Measurements from ENCODE around the gene NFKBIE. TPM values are rescaled to one million over a fixed set of nuclear protein-coding genes. Genes with fewer than 3 reads are reported as not detected.

The NFKBIE gene
- total and polyA plus RNA-seq, 2 experiments from 2014 or later, result 12.5 to 34.2 TPM

DNA sequence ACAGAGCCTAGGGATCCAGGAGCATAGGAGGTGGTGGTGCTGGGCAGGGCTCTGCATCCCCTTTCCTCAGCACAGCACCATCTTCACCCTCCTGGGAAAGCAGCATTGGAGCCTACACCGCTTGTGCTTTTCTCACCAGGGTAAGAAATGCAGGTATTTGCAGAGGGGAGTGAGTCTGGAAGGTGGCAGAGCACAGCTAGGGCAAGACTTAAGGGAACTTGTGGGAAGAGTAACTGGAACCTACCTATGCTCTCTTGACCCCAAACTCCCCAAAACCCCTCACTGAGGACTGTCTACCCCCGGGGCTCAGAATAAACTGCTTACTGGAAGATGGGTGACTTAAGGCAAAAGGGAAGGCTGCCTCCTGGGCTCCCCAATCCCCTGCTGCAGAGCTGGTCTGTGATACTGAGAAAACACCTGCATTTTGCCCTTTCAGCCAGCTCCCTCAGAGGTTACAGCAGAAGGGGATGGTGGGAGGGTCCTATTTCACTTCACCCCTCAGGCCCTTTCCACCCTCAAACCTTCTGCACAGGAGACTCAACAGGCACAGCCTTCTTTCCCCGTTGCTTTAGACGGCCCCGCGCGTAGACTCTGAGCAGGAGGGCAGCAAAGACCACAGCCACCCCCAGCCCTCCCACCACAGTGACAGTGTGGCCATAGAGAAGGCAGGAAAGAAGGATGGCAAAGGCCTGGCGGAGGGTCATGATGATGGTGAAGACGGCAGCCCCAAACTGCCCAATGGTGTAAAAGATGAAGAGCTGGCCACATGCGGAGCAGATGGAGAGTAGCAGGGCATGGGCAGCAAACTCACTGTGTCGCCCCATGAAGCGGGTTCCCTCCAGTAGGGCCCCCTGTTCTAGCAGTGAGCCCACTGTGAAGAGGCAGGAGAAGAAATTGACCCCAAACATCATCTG, 10.9 kb downstream of the NFKBIE start:
- H3K36me3 ChIP-seq, result peaks cover 64% of the 10 kb centered on the region

DNA sequence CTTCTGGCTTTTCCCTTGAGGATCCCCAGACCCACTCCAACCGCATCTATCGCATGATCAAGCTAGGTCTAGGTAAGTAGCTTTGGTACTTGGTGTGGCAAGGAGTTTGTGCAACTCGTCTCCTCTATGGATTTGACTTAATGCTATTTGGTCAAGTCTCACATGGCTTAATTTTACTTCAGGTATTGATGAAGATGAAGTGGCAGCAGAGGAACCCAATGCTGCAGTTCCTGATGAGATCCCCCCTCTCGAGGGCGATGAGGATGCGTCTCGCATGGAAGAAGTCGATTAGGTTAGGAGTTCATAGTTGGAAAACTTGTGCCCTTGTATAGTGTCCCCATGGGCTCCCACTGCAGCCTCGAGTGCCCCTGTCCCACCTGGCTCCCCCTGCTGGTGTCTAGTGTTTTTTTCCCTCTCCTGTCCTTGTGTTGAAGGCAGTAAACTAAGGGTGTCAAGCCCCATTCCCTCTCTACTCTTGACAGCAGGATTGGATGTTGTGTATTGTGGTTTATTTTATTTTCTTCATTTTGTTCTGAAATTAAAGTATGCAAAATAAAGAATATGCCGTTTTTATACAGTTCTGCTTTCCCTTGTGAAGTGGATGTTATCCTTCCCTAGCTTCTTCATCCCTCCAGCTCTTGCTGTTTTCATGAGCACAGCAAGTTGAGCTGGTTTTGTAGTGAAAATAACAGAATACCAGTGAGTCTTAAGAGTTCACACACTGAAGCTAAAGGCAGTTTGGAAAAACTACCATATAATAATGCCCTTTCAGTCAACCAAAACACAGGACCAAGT, 11.8 kb downstream of the NFKBIE start:
- no peaks in the 10 kb centered on the region for H3K9me3 ChIP-seq (ENCODE audit: low read depth)
- H3K36me3 ChIP-seq, result peaks cover 70% of the 10 kb centered on the region
- peaks cover 6% of the 10 kb centered on the region for H3K4me1 ChIP-seq (ENCODE audit: low read depth)
- H3K4me3 ChIP-seq, result no peak overlapping the region
- no peak overlapping the region for H3K27ac ChIP-seq
- H3K27me3 ChIP-seq, result no peaks in the 10 kb centered on the region
- peak; percentile 50 to 65 for DNase-seq (ENCODE audit: low read depth in 1 of 2, low spot score in 1 of 2)
- TF ChIP-seq, protein P1, sequence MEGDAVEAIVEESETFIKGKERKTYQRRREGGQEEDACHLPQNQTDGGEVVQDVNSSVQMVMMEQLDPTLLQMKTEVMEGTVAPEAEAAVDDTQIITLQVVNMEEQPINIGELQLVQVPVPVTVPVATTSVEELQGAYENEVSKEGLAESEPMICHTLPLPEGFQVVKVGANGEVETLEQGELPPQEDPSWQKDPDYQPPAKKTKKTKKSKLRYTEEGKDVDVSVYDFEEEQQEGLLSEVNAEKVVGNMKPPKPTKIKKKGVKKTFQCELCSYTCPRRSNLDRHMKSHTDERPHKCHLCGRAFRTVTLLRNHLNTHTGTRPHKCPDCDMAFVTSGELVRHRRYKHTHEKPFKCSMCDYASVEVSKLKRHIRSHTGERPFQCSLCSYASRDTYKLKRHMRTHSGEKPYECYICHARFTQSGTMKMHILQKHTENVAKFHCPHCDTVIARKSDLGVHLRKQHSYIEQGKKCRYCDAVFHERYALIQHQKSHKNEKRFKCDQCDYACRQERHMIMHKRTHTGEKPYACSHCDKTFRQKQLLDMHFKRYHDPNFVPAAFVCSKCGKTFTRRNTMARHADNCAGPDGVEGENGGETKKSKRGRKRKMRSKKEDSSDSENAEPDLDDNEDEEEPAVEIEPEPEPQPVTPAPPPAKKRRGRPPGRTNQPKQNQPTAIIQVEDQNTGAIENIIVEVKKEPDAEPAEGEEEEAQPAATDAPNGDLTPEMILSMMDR (IDR thresholded peaks at IDR 0.05; ENCODE audit: low read depth, low read length), result peak; percentile 56

More for the DNA sequence above, 10.9 kb downstream of the NFKBIE start:
- H3K4me3 ChIP-seq, result no peak overlapping the region
- no peaks in the 10 kb centered on the region for H3K4me1 ChIP-seq (ENCODE audit: low read depth)
- H3K9me3 ChIP-seq (ENCODE audit: low read depth), result no peaks in the 10 kb centered on the region
- no peaks in the 10 kb centered on the region for H3K27me3 ChIP-seq
- TF ChIP-seq, protein P1 (IDR thresholded peaks at IDR 0.05; ENCODE audit: low read depth, low read length), result no peak
- no peak overlapping the region for H3K27ac ChIP-seq
- no peak for DNase-seq (ENCODE audit: low read depth in 1 of 2, low spot score in 1 of 2)

DNA sequence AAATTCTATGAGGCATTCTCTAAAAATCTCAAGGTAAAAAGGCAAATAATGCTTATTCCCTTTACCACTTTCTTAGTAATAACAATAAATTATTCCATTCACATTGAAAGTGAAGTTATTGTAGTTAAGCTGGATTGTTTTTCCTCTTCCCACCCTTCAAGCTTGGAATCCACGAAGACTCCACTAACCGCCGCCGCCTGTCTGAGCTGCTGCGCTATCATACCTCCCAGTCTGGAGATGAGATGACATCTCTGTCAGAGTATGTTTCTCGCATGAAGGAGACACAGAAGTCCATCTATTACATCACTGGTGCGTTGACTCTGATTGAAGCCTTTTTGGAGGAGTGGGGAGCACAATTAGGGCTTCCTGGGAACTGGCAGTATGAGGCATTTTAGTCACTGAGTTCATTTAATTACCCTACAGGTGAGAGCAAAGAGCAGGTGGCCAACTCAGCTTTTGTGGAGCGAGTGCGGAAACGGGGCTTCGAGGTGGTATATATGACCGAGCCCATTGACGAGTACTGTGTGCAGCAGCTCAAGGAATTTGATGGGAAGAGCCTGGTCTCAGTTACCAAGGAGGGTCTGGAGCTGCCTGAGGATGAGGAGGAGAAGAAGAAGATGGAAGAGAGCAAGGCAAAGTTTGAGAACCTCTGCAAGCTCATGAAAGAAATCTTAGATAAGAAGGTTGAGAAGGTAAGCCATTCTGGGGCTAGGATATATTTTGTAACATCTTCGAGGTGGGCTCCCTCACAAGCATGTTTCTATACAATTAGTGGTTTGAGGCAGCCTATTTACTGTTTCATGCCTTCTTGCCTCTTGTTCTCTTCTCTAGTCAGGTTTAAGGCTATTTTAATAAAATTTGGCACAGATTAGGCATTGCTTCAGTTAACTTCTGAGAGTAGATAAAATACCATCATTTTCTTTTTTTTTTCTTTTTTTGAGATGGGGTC, 13.5 kb downstream of the NFKBIE start:
- no peak for DNase-seq (ENCODE audit: low read depth in 1 of 2, low spot score in 1 of 2)
- Histone ChIP-seq H3K9me3 (ENCODE audit: low read depth) (no peaks in the 10 kb centered on the region), H3K4me1 (ENCODE audit: low read depth) (peaks cover 8% of the 10 kb centered on the region), H3K27me3 (no peaks in the 10 kb centered on the region), H3K36me3 (peaks cover 70% of the 10 kb centered on the region), H3K27ac (peak overlapping the region; percentile 16), H3K4me3 (no peak overlapping the region)
- TF ChIP-seq, protein P1 (IDR thresholded peaks at IDR 0.05; ENCODE audit: low read depth, low read length), result no peak

DNA sequence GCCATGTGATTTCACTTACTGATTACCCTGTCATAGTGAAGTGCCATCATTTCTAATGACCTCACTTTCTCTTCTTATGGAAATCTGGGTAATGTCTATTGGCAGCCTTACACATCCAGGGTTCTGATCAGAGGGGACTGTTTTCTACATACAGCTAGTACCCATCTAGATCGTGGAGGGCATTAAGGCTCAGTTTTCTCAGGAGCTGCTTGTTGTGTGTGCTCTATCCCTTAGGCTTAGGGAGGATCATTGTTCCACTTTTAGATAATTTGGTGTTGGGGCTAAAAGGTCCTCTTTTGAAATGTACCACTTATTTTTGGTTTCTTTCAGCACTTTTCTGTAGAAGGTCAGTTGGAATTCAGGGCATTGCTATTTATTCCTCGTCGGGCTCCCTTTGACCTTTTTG, 14.6 kb downstream of the NFKBIE start:
- H3K4me1 ChIP-seq (ENCODE audit: low read depth), result peaks cover 8% of the 10 kb centered on the region
- no peak overlapping the region for H3K4me3 ChIP-seq
- DNase-seq (ENCODE audit: low read depth in 1 of 2, low spot score in 1 of 2), result no peak
- TF ChIP-seq, protein P1 (IDR thresholded peaks at IDR 0.05; ENCODE audit: low read depth, low read length), result no peak
- H3K27me3 ChIP-seq, result no peaks in the 10 kb centered on the region
- peaks cover 69% of the 10 kb centered on the region for H3K36me3 ChIP-seq
- peak overlapping the region; percentile 23 for H3K27ac ChIP-seq
- H3K9me3 ChIP-seq (ENCODE audit: low read depth), result no peaks in the 10 kb centered on the region
